HFF-Myc (cell line): ENCODE data around the gene FOXA2.

Experiments used
- DNase-seq: peaks from one replicate; pipeline ENCODE4 v3.0.0-alpha.2; 2011; ENCODE audit warnings: low read depth; ENCODE audit errors: extremely low read depth
- H3K4me3 ChIP-seq: replicated peaks from 2 replicates; pipeline ENCODE4 v1.5.1; 2011; ENCODE audit warnings: low read depth, mild to moderate bottlenecking, control low read depth, low read length
- CTCF ChIP-seq: IDR thresholded peaks from 2 replicates; pipeline ENCODE4 v1.5.1; 2012; ENCODE audit warnings: mild to moderate bottlenecking, low read depth, low read length, control low read depth; ENCODE audit errors: missing control alignments

The FOXA2 gene

DNA sequence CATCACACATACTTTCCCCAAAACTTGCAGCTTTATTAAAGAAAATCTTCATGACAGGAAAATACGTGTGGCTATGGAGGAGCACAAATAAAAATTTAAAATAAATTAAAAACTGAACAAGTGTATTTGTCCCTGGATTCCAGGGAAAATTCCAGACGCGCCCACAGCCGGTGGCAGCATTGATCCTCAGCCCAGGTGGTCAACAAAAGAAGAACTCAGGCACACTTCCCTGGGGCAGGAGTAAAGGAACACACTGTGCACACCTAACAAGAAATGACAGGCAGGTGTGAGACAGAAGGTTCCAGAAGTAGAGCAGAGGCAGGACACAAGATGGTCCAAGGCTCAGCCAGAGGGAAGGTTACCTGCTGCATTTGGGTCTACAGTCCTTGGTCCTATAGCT is 36.3 kb downstream of the FOXA2 start:
- no peak overlapping the region for H3K4me3 ChIP-seq
- DNase-seq = no peak
- no peak for TF ChIP-seq CTCF

- TF ChIP-seq CTCF = no peak
- DNase-seq = no peak
- H3K4me3 ChIP-seq = no peak overlapping the region
Measured at GRCh38 chr20:22546344-22546743, 38.0 kb downstream of the FOXA2 start.

GRCh38 chr20:22545045-22545444 is 39.3 kb downstream of the FOXA2 start:
- DNase-seq = no peak
- TF ChIP-seq CTCF = no peak
- H3K4me3 ChIP-seq = no peak overlapping the region

DNA sequence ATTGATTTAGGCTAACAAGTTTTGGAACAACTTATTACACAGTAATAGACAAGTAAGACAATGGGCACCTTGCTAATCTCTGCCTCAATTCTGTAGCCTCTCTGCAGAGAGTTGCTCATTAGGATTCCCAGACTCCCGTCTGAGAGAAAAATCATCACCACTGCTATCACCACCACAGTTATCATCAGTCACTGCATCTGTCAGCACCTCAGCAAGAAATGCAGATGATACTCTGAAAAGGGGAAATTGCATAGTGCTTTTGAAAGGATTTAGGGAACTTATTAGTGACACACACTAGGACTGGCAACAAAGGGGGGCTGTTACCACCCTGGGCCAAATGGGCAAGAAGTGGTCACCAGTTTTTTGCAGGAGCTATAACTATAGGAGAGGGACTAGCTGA is 39.9 kb downstream of the FOXA2 start:
- no peak for DNase-seq
- no peak for TF ChIP-seq CTCF

DNA sequence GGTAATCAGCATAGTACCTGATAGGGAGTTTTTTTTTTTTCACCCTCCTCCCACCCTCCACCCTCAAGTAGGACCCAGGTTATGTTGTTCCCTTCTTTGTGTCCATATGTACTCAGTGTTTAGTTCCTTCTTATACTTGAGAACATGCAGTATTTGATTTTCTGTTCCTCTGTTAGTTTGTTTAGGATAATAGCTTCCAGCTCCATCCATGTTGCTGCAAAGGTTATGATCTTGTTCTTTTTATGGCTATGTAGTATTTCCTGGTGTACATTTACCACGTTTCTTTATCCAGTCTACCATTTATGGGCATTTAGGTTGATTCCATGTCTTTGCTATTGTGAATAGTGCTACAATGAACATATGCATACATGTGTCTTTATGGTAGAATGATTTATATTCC is 41.9 kb downstream of the FOXA2 start:
- H3K4me3 ChIP-seq = no peak overlapping the region
- no peak for TF ChIP-seq CTCF
- DNase-seq = no peak

More for the DNA sequence above, 39.9 kb downstream of the FOXA2 start:
- no peak overlapping the region for H3K4me3 ChIP-seq

- no peak overlapping the region for H3K4me3 ChIP-seq
- no peak for TF ChIP-seq CTCF
- DNase-seq = no peak
Measured at GRCh38 chr20:22540832-22541231, 43.5 kb downstream of the FOXA2 start.

GRCh38 chr20:22536956-22537756 is 47.2 kb downstream of the FOXA2 start:
- DNase-seq = no peak
- no peak overlapping the region for H3K4me3 ChIP-seq
- TF ChIP-seq CTCF = no peak
